ENCODE results near the gene PALLD. TPM values are rescaled to one million over a fixed set of nuclear protein-coding genes. Genes with fewer than 3 reads are reported as not detected.

PALLD gene
- total RNA-seq, 1 experiment from 2014 or later = 166 TPM

DNA sequence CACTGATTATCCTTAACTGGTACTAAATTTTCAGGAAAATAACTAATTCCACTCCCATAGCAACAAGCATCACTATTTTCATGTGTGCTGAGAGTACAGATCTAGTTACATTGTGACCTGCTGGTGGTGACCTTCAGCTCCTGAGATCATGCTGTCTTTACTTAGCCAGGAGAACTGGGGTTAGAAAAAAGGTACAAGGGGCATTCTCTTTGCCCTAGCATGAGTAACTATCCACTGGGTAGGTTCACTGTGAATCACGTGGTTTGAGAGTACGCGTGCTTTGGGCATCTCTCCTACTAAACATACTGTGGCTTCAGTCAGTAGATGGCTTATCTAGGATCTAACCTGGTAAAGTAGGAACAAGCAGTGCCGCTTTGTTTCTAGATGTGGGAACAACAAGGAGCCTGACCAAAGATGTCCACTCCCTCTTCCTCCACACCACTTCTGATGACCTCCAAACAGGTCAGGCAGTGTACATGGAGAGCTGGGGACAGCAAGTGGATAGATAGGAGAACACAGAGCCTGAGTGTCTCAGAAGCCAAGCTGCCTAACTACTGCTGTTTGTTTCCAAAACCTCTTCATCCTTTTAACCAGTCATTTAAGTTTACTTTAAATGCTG, 423.0 kb downstream of the PALLD start:
- Histone ChIP-seq H3K79me2 (ENCODE audit: insufficient read depth, low read length) (no peaks in the 10 kb centered on the region; the same call in 1 of the 2 replicates), H3K36me3 (ENCODE audit: control insufficient read depth in 1 of 2, insufficient read depth in 2 of 2, low read length in 2 of 2) (peaks cover 16 to 39% of the 10 kb centered on the region in 2 experiments), H3K9me2 (ENCODE audit: insufficient read depth) (no peaks in the 10 kb centered on the region), H3K4me1 (ENCODE audit: control insufficient read depth in 1 of 2, insufficient read depth in 2 of 2, low read length in 2 of 2) (peaks cover 0 to 6% of the 10 kb centered on the region in 2 experiments; a peak in 2 of 4 replicates), H3K27me3 (ENCODE audit: insufficient read depth, low read length) (no peaks in the 10 kb centered on the region), H3K4me3 (replicated peaks in 1 of 2; ENCODE audit: low read depth in 1 of 2, low read length in 2 of 2) (no peak overlapping the region), H4K20me1 (ENCODE audit: insufficient read depth) (no peaks in the 10 kb centered on the region), H2AFZ (ENCODE audit: low read depth, low read length, poor library complexity, severe bottlenecking) (no peak overlapping the region), H3K27ac (ENCODE audit: low read depth, low read length) (no peak overlapping the region), H3K9me3 (ENCODE audit: control insufficient read depth in 1 of 2, insufficient read depth in 1 of 2, low read depth in 1 of 2, low read length in 2 of 2) (no peaks in the 10 kb centered on the region), H3K9ac (ENCODE audit: low read length) (no peak overlapping the region), H3K4me2 (ENCODE audit: low read length) (no peak overlapping the region)
- RAD21 ChIA-PET (ENCODE audit: low non-redundant PET in 1 of 2, low total read pairs in 2 of 2, uncharacterized antibody in 2 of 2, unreplicated experiment in 2 of 2) = interaction anchor here in 1 of 2 experiments (0.5 kb wide), 1 partner anchor 39 kb away, joined by 3 read pairs; no protein-coding TSS in a partner anchor
- CTCF ChIA-PET = no interaction called here
- no peak for TF ChIP-seq JUND (IDR thresholded peaks at IDR 0.05)
- DNase-seq (ENCODE audit: low read depth, low spot score) = no peak
- POLR2A ChIA-PET = no interaction called here
- no peak for ATAC-seq
- BruUV-seq (replicated peaks) = no TSS peak
- intact Hi-C loops (cut with micrococcal nuclease) = loop anchor here (5.0 kb wide), 1 partner anchor 408 kb away; no protein-coding TSS in a partner anchor

DNA sequence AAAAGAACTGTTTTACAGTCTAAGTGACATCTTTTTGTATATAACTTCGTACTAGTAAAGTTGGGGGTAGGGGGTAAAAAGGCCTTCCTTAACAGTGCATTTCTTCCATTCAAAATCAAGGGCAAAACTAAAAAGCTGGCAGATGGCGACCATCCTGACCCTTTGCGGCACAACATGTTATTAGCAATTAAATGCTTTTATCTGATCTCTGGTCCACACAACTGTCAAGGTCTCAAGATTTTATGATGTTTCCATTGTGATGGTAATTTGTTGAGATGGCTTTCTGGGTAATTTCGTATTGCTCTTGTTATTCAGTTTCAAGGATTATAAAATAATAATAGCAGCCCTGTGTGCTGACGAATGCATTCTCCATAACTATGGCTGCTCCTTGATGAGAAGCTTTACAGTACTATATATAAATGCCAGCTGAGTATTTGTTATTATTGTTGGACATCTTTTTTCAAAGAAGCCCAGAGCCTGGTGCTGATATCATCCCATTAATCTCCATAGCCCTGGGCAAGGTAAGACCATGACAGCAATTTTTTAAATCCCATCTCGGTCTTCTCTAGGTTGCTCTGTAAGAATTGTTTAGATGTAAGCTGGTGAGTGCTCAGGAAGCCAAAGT, 423.7 kb downstream of the PALLD start:
- ChIA-PET POLR2A (interaction anchor here (0.6 kb wide), 1 partner anchor 37 kb away, joined by 3 read pairs; no protein-coding TSS in a partner anchor), CTCF (interaction anchor here (1.2 to 2.1 kb wide), 5 partner anchors 19 to 737 kb away, joined by 3 to 16 read pairs (median 5); no protein-coding TSS in a partner anchor), RAD21 (ENCODE audit: low non-redundant PET in 1 of 2, low total read pairs in 2 of 2, uncharacterized antibody in 2 of 2, unreplicated experiment in 2 of 2) (interaction anchor here (0.5 to 1.7 kb wide), 3 partner anchors 39 to 335 kb away, joined by 3 to 6 read pairs (median 3); no protein-coding TSS in a partner anchor)
- intact Hi-C loops (cut with micrococcal nuclease) = no loop called here
- no TSS peak for BruUV-seq (replicated peaks)
- no peak overlapping the region for H3K4me2 ChIP-seq (ENCODE audit: low read length)
- H3K9me2 ChIP-seq (ENCODE audit: insufficient read depth) = no peaks in the 10 kb centered on the region
- H3K4me1 ChIP-seq (ENCODE audit: control insufficient read depth in 1 of 2, insufficient read depth in 2 of 2, low read length in 2 of 2) = peaks cover 0 to 6% of the 10 kb centered on the region in 2 experiments; a peak in 2 of 4 replicates
- H3K27me3 ChIP-seq (ENCODE audit: insufficient read depth, low read length) = no peaks in the 10 kb centered on the region
- peaks cover 20 to 44% of the 10 kb centered on the region in 2 experiments for H3K36me3 ChIP-seq (ENCODE audit: control insufficient read depth in 1 of 2, insufficient read depth in 2 of 2, low read length in 2 of 2)
- DNase-seq (ENCODE audit: low read depth, low spot score) (no peak), ATAC-seq (no peak)
- no peaks in the 10 kb centered on the region for H3K9me3 ChIP-seq (ENCODE audit: control insufficient read depth in 1 of 2, insufficient read depth in 1 of 2, low read depth in 1 of 2, low read length in 2 of 2)
- H3K9ac ChIP-seq (ENCODE audit: low read length) = no peak overlapping the region
- H3K79me2 ChIP-seq (ENCODE audit: insufficient read depth, low read length) = no peaks in the 10 kb centered on the region; the same call in 1 of the 2 replicates
- no peak overlapping the region for H2AFZ ChIP-seq (ENCODE audit: low read depth, low read length, poor library complexity, severe bottlenecking)
- H3K27ac ChIP-seq (ENCODE audit: low read depth, low read length) = no peak overlapping the region
- no peaks in the 10 kb centered on the region for H4K20me1 ChIP-seq (ENCODE audit: insufficient read depth)
- no peak overlapping the region for H3K4me3 ChIP-seq (replicated peaks in 1 of 2; ENCODE audit: low read depth in 1 of 2, low read length in 2 of 2)
- TF ChIP-seq, protein P1, sequence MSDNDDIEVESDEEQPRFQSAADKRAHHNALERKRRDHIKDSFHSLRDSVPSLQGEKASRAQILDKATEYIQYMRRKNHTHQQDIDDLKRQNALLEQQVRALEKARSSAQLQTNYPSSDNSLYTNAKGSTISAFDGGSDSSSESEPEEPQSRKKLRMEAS (IDR thresholded peaks at IDR 0.05) = no peak
- TF ChIP-seq SIN3A (IDR thresholded peaks at IDR 0.05; ENCODE audit: low read depth) (no peak), EZH2phosphoT487 (IDR thresholded peaks at IDR 0.05; ENCODE audit: borderline replicate concordance) (no peak), CBX3 (IDR thresholded peaks at IDR 0.05; ENCODE audit: low read depth) (no peak), EZH2 (IDR thresholded peaks at IDR 0.05) (no peak), JUND (IDR thresholded peaks at IDR 0.05) (no peak), POLR2AphosphoS5 (IDR thresholded peaks at IDR 0.05; ENCODE audit: low read depth, low read length) (no peak), ELF1 (IDR thresholded peaks at IDR 0.05; ENCODE audit: borderline replicate concordance, low read depth) (no peak), YY1 (IDR thresholded peaks at IDR 0.05; ENCODE audit: extremely low read depth, insufficient replicate concordance, low read depth, low read length) (no peak)
- TF ChIP-seq, protein P2, sequence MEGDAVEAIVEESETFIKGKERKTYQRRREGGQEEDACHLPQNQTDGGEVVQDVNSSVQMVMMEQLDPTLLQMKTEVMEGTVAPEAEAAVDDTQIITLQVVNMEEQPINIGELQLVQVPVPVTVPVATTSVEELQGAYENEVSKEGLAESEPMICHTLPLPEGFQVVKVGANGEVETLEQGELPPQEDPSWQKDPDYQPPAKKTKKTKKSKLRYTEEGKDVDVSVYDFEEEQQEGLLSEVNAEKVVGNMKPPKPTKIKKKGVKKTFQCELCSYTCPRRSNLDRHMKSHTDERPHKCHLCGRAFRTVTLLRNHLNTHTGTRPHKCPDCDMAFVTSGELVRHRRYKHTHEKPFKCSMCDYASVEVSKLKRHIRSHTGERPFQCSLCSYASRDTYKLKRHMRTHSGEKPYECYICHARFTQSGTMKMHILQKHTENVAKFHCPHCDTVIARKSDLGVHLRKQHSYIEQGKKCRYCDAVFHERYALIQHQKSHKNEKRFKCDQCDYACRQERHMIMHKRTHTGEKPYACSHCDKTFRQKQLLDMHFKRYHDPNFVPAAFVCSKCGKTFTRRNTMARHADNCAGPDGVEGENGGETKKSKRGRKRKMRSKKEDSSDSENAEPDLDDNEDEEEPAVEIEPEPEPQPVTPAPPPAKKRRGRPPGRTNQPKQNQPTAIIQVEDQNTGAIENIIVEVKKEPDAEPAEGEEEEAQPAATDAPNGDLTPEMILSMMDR (IDR thresholded peaks at IDR 0.05 in 2 of 3, conservative IDR thresholded peaks at IDR 0.05 in 1 of 3; ENCODE audit: borderline replicate concordance in 1 of 3, insufficient read depth in 1 of 3, low read depth in 2 of 3, low read length in 2 of 3) = no peak
- TF ChIP-seq, protein P3, sequence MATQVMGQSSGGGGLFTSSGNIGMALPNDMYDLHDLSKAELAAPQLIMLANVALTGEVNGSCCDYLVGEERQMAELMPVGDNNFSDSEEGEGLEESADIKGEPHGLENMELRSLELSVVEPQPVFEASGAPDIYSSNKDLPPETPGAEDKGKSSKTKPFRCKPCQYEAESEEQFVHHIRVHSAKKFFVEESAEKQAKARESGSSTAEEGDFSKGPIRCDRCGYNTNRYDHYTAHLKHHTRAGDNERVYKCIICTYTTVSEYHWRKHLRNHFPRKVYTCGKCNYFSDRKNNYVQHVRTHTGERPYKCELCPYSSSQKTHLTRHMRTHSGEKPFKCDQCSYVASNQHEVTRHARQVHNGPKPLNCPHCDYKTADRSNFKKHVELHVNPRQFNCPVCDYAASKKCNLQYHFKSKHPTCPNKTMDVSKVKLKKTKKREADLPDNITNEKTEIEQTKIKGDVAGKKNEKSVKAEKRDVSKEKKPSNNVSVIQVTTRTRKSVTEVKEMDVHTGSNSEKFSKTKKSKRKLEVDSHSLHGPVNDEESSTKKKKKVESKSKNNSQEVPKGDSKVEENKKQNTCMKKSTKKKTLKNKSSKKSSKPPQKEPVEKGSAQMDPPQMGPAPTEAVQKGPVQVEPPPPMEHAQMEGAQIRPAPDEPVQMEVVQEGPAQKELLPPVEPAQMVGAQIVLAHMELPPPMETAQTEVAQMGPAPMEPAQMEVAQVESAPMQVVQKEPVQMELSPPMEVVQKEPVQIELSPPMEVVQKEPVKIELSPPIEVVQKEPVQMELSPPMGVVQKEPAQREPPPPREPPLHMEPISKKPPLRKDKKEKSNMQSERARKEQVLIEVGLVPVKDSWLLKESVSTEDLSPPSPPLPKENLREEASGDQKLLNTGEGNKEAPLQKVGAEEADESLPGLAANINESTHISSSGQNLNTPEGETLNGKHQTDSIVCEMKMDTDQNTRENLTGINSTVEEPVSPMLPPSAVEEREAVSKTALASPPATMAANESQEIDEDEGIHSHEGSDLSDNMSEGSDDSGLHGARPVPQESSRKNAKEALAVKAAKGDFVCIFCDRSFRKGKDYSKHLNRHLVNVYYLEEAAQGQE (IDR thresholded peaks at IDR 0.05; ENCODE audit: low read depth) = no peak
- TF ChIP-seq, protein P4, sequence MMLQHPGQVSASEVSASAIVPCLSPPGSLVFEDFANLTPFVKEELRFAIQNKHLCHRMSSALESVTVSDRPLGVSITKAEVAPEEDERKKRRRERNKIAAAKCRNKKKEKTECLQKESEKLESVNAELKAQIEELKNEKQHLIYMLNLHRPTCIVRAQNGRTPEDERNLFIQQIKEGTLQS (IDR thresholded peaks at IDR 0.05) = no peak
